NCI-H2227 treated with DMSO at 0.1 percent for 48 hours (cell line): ENCODE measurements around the gene HOXA13.

Source experiments
- DNase-seq: peaks from one replicate; lab custom pipeline; 2025; lab: John Stamatoyannopoulos, UW

HOXA13 gene

DNA sequence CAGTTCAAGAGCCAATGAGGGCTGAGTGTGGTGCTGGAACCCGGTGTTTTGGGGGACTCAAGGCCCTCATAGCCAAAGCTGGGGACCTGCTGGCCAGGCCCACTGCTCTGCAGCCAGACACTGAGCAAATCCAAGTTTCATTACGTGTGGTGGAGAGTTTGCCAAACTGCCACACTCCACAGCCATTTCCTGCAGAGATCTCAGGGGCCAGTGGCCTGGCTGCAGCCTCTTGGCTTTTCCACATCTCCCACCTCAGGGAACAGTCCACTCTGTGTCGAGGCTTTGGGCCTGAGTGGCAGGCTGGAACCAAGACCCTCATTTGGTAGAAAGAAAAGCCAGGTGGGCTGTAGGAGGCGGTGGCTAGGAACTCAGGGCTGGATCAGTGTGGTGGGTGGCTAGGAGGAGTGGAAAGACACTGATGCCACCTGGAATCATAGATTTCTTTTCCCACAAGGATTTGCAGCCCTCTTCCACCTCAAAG lies 18.1 kb downstream of the HOXA13 start:
- no peak for DNase-seq

DNA sequence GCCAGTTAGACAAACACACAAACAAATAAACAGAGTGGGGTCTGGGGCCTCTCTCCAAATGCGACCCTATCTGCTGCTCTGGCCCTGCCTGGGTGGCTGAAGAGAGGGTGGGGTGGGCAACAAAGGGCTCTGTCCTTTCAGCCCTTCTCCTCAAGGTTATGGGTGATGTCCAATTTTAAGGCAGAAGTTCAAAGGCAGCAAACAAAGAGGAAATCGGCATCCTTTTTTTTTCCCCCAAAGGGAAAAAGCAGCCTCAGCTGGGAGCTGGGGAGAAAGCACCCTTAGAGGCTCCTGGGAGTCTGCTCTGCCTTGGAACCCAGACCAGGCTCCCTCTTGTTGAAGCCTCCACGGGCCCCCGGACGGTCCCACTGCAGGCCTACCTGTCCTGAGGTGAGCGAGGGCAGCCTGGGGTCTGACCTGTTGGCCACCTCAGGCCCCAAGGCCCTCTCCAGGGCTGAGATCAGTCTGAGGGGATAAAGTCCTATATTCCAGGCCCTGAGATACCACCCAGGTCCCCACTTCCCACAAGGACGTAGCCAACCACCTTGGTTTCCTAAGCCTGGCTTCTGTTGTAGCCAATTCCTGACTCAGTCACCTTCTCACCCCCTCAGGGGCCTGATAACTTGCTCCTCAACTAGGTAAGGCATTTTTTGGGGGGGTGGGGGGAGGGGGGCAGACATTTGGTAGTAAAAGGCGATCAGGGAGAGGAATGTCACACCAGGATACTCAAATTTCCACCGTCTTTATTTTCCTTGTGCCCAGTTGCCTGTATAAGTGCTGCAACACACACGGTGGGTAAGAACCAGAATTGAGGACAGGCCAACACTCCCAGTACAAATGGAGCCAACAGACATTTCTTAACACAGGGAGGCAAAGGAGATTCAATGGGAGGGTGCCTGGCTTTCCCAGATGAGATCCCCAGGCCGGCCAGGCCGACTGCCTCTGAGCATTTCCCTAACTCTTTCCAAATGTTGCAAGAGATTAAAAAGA lies 19.2 kb downstream of the HOXA13 start:
- no peak for DNase-seq

GRCh38 chr7:27179503-27180430 lies 20.1 kb downstream of the HOXA13 start:
- DNase-seq = no peak

- DNase-seq = no peak
Measured at GRCh38 chr7:27179030-27179429, 20.9 kb downstream of the HOXA13 start.

DNA sequence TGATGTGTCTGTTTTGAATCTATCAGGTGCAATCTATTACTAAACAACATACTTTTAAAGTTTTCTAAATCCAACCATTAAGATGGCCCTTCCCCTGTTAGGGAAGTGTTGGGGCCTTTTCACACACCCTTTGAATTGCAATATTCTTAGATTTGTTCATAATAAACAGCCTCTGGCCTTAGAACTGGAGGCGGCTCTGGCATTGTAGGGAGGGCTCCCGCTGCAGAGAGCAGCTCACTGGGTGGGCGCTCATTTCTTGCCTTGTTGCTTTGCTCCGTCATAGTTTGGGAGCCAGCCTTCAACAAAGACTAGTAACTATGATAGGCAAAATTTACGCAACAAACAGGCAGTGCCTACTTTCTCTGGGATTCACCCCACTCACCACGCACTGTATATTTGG lies 21.5 kb downstream of the HOXA13 start:
- DNase-seq = no peak

- DNase-seq = no peak
Measured at GRCh38 chr7:27177795-27178320, 22.0 kb downstream of the HOXA13 start.

DNA sequence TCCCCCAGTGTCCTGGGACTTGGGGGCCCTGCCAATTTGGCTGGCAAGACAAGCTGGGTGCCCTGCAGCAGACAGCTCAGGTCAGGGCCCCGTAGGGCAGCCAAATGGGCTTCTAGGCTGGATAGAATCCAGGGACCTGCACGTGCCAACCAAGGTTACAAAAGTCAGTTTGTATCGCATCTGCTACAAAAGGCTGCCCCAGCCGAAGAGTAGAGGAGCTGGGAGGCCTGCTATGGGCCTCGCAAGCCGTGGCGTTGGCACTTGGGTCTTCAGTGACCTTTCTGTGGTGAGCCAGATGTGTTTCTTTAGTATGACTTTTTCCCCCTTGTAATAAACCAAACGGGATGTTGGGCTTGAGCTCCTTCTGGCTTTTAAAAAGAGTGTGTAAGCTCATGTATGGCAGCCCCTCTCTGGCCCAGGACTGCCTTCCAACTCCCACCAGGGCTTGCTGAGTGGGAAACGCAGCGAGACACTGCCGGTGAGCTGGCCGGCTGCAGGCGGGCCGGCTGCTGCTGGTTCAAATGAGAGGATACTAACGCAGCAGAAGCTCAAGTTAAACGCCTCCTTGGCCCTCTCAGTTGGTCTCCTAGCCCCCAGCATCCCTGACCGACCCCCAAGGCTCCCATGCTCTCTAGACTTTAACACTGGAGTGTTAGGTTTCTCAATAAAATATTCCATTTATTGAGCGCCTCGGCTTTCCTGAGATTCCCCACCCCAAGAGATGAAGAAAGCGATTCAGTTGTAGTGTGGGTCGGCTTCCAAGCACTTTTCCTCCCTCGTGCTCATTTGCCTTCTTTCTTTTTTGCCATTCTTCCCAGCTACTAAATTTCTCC lies 22.7 kb downstream of the HOXA13 start:
- no peak for DNase-seq

GRCh38 chr7:27176524-27176845 lies 23.4 kb downstream of the HOXA13 start:
- DNase-seq = no peak

DNA sequence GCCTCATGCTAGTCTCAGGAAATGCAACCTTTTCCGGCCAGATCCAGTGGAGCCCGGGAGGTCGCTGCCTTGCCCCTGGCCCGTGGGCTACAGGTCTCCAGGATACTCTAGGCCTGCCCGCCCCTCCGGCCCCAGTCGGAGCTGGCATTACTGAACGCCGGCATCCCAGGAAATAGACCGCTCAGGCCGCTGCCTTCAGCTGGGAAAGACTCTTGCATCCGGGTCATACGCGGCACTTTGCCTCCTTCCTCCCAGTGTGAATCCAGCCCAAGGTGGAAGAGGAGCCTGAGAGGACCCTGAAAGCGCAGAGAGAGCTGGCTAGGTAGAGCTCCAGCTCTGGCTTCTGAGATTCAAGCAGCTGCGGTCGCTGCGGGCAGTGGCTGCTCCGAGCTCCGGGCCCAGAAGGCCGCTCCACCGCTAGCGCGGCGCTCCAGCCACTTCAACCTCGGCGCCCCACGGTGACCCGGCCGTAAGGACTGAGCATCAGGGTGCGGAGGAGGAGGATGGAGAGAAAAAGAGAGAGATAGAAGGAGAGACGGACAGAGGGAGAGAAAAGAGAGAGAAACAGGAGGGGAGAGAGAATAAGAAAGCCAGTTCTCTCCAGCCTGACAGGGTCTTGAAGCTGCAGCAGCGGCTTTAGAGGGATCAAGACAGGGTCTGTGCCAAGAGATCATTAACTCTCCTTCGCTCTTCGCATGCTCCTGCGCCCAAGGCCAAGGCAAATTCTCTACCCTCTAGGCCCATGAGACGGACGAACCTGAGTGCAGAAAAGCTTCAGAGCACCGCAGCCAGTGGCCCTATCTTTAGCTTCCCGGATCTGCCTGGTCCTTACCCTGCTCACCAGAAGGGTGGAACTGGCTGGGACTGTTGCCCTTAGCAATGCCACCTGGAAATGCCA lies 24.0 kb downstream of the HOXA13 start:
- DNase-seq = no peak

DNA sequence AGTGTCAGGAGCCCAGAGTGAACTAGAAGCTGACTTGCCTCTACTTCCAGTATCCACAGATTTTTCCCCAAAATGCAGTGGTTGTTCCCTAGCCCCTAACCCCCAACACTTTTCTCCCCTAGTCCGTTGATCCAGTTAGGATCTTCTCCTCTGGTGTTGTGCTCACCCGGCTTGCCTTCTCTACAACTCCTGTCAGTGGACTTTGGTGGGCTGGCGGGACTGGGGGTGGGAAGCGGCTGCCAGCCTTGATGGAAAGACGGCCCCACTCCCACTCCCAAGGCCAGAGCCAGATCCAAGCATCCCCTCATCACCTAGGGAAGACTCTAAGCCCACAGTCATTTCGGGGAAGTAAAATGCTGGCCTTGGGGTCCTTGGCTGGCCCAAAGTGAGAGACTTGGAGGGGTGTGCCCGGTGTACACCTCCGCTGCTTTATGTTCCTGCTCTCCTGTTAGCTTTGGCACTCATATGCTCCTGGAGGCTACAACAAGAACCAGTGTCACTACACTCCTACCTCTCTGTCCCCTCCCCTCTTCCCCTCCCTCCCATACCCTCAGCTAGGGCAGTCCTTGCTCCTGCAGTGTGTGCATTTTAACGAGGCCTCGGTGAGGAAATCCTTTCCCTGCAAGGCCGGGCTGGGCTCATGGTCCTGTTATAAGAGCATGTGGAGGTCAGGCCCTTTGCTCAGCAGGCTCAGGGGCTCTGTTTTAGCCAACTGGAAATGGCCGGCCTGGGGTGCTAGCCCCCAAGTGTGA lies 24.8 kb downstream of the HOXA13 start:
- DNase-seq = no peak

DNA sequence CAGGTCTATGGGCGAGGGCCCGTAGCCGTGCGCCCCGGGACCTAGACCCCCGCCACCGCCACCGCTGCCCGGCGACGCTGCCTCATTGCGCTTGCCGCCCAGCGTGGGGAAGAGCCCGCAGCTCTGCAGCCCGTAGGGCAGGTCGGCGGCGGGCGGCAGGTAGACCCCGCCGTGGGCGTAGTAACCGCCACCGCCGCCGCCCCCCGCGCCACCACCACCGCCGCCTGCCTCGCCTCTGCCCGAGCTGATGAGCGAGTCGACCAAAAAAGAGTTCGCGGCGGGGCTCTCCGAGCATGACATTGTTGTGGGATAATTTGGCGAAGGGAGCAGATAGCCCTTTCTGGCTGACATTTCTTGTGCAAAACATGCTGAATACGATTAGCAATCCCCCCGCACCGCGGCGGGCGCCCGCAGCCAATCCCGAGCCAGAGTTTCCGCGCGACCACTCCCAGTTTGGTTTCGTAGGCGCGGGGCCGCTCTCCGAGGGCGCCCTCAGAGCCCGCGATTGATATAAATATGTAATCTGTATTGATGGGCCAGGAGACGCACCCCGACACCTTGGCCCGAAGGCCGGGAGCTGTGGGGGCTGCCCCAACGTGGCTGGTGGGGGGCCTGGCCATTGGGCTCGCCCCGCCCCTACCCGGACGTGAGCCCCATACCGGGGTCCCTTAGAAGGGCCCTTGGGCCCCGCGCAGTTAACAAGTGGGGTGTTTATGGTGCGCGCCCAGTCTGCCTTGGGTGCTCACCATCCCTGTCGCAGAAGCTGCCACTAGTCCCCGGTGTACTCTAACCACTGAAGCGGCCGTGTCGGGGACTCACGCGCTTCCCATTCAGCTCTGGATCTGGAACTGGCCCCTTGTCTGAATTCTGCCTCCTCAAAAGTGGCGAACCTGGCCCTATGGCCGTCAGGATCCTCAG lies 25.7 kb downstream of the HOXA13 start, which contains the start of gene HOXA10:
HOXA10 (minus strand) TSS at position 365 of the 918 bp plus-strand sequence; CDS start at position 351, 14 bp downstream.
- no peak for DNase-seq

DNA sequence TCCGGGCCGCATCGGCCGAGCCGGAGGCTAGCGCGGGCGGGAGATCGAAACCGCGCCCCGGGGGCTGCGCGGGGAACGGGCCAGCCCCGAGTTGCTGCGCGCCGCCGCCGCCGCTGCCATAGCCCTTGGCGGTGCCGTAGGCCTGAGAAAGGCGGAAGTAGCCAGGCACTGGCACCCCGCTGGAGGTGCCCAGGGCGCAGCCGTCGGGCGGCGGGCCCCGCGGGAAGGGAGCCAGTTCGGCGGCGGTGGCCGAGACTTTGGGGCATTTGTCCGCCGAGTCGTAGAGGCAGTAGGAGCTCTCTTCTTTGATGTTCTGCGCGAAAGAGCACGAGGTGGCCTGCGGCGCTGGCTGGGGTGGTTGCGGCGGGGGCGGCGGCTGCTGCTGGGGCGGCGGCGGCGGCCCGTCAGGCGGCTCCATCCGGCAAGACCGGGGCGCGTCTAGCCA lies 26.4 kb downstream of the HOXA13 start:
- DNase-seq = no peak

DNA sequence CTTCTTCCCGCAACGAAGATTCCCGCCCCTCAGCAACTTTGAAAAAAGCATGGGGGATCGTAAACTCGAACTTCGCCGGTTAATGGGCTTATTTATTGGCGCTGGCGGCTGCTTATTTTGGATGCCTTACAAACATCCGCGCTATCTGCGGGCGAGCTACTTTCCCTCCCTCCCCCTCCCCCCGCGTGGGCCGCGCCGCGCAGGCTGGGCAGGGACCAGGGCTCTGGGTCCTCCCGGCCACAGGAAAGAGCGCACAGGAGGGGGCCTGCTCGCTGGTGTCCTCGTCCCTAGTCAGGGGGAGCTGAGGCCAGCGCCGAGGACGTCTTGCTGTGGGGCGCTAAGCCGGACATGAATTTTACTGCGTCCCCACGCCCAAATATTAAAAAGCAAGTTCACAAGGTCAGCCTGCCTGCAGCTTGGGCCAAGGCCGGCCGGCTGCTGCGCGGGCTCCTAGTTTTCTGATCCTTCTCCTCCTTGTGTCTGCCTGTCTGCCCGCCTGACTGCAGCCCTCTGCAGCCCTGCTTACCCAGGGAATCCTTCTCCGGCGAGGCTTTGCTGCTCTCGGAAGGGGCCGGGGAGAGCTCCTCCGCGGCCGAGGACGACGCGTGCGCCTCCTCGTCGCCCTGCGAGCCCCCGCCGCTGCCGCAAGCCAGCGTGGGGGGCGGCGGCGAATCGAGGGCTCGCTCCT lies 26.9 kb downstream of the HOXA13 start:
- DNase-seq = no peak

DNA sequence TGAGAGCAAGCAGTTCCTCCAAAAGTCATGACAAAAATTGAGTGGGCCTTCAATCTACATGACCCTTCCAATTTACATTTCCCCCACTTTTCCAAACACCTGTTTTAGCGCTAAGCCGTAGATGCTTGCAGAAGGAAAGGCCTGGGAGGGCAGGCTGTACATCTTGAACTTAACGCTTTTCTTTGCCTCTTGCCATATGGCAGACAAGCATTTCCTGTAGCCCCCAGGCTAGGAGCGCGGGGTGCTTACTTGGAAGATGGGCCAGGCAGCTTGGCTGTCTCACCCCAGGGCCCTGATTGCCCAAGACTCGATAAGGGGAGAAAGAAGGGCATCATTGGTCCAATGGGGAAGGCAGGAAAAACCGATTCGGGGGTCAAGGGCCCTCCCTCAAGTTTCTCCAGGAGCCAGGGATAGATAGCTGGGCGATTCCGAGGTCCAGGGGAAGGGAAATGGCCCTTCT lies 27.5 kb downstream of the HOXA13 start:
- no peak for DNase-seq

DNA sequence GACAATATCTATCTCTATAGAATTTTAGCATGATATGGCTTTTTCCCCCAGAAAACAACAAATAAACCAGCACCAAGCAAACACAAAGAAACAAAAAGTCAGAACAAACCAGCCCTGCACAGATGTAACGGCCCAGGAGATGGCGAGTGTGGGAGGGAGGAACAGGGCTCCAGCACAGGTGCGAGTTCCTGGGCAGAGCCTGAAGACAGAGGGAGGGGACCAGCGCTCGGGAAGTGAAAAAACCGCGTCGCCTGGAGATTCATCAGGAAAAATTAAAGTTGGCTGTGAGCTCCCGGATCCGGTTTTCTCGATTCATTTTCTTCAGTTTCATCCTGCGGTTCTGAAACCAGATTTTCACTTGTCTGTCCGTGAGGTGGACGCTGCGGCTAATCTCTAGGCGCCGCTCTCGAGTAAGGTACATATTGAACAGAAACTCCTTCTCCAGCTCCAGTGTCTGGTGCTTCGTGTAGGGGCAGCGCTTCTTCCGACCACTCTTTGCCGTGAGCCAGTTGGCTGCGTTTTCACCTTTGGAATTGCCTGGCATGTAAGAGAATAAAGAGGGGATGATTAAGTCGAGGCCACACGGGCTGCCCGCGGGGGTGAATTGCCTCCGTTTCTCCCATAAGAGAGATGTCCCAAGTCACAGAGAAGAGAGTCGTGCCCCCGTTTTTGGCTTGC lies 28.1 kb downstream of the HOXA13 start:
- DNase-seq = no peak

DNA sequence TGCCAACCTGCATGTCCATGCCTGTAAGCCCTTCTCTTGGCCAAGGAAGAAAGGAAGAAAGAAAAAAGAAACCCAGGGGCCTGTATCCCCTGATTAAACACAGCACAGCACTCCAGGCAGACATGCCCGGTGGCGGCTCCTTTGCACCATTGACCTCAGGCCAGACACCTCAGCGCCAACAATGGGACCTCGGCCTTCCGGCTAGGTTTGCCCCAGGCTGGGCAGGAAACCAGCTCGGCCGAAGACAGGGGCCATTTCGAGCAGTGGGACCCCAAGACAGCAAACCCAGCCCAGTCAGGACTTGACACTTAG lies 28.6 kb downstream of the HOXA13 start:
- DNase-seq = no peak
